HG03342 (cell line): ENCODE measurements around the gene RARB.

Experiments
- ATAC-seq: cut with Tn5 transposase; IDR thresholded peaks from one replicate; pipeline ENCODE4 v1.9.1; 2021; ENCODE audit warnings: mild to moderate bottlenecking, moderate library complexity; ENCODE audit not compliant: unreplicated experiment

RARB gene

GRCh38 chr3:25471081-25471768 lies 43.2 kb downstream of the RARB start:
- no peak for ATAC-seq

DNA sequence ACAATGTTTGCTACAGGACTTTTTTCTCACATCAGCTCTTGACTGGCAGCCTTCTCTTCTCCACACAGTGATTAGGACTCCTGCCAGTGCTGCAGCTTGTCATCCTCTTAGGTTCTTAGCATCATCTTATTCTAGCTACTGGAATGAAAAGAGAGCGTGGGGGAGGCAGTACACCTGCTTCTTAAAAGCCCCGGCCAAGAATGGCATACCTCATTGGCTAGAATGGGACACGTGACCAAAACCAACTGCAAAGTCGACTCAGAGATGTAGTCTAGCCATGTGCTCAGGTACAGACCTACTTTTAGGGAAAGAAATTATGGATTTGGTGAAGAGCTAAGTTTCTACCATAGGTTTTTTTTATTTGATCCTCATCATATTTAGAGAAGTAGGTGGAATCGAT lies 44.1 kb downstream of the RARB start:
- no peak for ATAC-seq

DNA sequence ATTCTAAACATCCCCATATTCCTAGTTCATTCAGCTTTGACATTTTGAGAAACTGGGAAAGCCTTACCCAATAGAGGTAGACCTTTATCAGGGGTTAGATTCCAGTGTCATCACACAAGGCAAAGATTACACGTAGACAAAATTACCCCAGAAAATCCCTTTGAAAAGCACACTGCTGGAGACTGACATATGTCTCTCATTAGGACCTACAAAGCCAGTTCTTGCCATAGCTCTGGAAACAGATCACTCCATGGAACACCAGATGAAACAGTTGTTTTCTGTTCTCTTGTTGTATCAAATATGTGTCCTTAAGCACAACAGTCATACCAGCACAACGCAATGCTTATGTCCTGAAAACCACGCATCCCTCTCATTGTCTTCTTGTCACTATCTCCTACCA lies 44.7 kb downstream of the RARB start:
- no peak for ATAC-seq

- ATAC-seq, result no peak
These were observed 45.2 kb downstream of the RARB start for GRCh38 chr3:25473246-25473645.

DNA sequence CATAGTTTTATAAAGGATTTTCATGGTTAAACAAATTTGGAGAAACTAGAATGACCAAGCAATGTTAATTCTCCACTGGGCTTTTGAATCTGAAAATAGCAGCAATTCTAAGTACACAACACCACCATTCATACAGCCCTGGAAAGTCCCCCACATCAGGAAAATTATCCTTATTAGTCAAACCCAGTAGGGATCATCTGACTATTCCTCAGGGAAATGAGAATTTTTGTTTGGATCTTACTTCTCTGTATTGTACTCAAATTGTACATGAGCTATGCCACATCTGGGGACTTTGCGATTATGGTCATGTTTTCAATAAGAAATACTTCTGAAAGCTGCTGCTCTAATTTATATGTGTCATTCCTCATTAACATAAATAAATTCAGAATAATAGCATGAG lies 46.0 kb downstream of the RARB start:
- ATAC-seq, result no peak

DNA sequence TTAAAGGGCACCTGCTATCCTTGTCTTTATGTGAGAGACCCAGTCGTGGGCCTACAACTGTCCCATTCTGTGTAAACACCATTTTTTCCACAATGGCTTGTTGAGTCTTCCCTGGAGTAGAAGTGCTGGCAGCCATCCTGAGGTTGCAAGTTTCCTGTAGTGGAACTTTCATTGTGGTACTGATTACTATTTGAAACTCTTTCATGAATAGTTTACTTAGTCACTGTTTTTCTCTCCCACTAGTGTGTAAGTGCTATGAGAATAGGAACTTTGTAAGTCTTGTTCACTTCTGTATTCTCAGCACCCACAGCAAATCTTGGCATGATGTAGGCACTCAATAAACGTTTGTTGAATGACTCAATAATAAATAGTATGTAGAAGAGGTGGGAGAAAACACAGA lies 48.6 kb downstream of the RARB start:
- no peak for ATAC-seq

- no peak for ATAC-seq
These were observed 50.2 kb downstream of the RARB start for GRCh38 chr3:25478211-25478757.

DNA sequence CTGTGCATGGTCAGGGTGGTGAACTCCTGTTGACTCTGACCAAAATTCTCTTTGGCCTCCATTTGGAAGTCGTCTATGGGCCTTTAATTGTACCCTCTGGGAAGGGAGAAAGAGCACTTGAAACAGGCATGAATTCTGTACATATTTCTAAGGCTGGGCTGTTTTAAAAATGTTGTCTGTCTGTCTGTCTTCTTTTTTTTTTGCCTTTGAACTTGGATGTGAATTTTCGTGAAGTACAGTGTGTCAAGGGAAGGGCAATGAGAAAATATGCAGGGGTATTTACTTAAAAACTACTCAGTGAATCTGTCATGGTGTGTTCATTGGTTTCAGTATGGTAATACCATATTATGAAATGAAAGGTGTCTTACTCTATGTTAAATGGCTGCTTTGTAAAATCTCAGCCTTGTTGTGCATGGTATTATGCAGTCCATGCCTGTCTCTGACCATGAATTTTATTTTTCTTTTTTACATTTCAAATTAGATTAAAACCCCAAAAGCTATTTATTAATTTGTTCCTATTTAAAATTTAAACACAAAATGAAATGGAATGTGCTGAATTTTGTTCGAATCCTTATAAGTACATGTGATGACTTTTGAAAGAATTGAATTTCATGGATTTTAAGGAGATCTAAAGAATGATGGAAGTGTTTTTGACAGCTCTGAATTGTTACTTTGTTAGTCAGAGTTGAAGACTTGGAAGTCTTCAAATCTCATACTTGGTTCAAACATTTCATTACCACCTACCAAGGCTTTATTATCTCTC lies 51.1 kb downstream of the RARB start:
- no peak for ATAC-seq

GRCh38 chr3:25479727-25480010 lies 51.6 kb downstream of the RARB start:
- no peak for ATAC-seq

DNA sequence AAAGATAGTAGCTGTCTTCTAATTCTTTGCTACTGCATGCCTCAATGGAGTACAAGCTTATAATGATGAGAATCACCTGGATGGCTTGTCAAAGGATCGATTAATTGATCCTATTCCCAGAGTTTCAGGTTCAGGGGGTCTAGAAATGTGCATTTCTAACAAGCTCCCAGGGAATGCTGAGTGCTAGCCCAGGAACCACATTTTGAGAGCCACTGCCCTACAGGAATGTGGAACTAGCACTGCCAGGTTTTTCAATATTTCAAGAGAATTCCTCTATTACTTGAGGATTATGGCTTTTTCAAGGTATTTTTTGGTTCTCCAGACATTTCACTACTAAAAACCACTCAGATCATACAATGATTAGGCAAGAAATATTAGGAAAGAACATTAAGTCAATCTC lies 52.7 kb downstream of the RARB start:
- ATAC-seq, result no peak

DNA sequence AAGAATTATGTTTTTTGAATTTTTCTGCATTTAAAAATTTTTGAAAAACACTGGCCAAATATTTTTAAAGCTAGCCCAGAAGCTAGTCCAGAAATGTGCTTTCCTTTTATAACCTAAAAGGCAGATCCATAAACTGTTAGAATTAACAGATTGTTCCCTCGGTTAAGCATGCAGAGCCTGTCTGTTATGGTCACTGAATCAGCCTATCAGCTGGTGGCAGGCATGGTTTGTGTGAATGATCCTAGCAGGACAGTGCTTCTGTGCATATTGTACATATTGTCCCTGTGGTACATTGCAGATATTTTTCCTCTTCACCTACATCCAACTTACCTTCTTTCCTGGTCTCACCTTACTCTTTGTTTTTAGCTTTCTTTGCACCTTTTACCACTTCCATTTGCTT lies 53.3 kb downstream of the RARB start:
- no peak for ATAC-seq

GRCh38 chr3:25483456-25483855 lies 55.4 kb downstream of the RARB start:
- no peak for ATAC-seq

- ATAC-seq, result no peak
These were observed 57.6 kb downstream of the RARB start for GRCh38 chr3:25485673-25486072.

- no peak for ATAC-seq
These were observed 58.9 kb downstream of the RARB start for GRCh38 chr3:25486932-25487331.

DNA sequence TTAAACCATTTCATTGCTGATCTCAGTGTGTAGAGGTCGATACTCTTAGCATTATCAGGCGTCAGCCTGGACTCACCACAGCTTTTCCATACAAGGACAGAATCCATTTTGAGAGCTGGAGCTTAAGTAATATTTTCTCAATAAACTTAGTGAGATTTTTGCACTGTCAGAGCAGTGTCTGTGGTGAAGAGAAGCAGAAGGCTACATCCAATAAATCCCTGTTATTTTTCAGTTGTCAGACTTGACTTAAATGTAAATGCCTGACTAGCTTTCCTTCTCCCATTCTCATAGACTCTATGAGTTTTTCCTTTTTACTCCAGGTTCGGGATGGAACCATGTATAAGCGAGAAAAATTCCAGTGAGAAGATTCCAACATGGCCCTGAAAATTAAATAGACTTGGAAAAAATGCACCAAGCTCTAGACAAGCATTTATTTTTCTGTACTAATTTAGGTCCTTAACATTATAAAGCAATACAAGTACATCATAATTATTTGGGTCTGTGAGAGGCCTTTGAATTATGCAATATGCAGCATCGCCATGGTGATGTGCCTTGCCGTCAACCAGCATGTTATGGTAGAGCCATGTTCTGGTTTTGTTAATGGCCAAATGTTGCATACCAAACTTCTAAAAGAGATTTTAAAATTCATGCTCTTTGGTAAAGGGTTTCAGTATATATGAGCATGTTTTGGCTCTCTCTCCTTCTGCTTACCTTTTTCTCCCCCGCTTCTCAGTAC lies 62.0 kb downstream of the RARB start:
- ATAC-seq, result no peak

- ATAC-seq, result no peak
These were observed 65.2 kb downstream of the RARB start for GRCh38 chr3:25493246-25493645.

DNA sequence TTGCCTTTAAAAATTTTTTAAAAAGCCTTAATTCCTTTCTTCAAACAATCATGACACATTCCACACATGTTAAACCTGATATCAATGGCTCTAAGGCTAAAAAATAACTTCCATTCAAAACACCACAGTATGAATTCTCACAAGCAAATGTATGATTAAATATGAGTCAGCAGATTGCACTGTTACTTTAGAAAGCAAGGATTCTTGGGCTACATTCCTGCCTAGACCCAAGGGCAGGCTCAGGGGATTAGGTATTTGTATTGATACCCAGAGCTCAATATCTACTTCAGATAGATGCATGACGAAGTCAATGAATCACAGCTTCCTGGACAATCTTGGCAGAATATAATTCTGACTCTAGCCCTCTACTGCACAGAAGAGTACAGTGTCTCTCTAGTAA lies 65.7 kb downstream of the RARB start:
- ATAC-seq, result no peak

- ATAC-seq, result no peak
These were observed 67.2 kb downstream of the RARB start for GRCh38 chr3:25495304-25495703.

GRCh38 chr3:25495726-25496253 lies 67.7 kb downstream of the RARB start:
- no peak for ATAC-seq

GRCh38 chr3:25497096-25497495 lies 69.0 kb downstream of the RARB start:
- ATAC-seq, result no peak

- no peak for ATAC-seq
These were observed 72.7 kb downstream of the RARB start for GRCh38 chr3:25500706-25501210.
